AG04449 (cell line): ENCODE measurements around the gene MST1R.

Experiments
- CTCF ChIA-PET: fragments of 350-600 bp; formaldehyde crosslinking; extraction: SDS; loops from one replicate; lab custom pipeline; 2021; ENCODE audit warnings: antibody characterized with exemption; lab: Yijun Ruan, JAX
- POLR2A ChIA-PET: fragments of 400-600, 350-600 bp; formaldehyde crosslinking; extraction: SDS; loops from one replicate; lab custom pipeline; 2020; ENCODE audit warnings: antibody characterized with exemption, inconsistent platforms; lab: Yijun Ruan, JAX
- DNase-seq: peaks from one replicate; pipeline ENCODE4 v3.0.0-alpha.2; 2010; ENCODE audit warnings: low read depth, low spot score
- H3K4me3 ChIP-seq: 2 replicates; pipeline ENCODE4 v1.5.1; 2011; ENCODE audit warnings: low read depth, mild to moderate bottlenecking, control low read depth, low read length
- CTCF ChIP-seq: IDR thresholded peaks from one replicate; pipeline ENCODE4 v1.5.1; 2011; ENCODE audit warnings: mild to moderate bottlenecking, moderate library complexity, low read length, control low read depth, inconsistent platforms; ENCODE audit not compliant: insufficient read depth; ENCODE audit errors: missing control alignments

Gene MST1R

GRCh38 chr3:49845694-49846093 lies 58.0 kb downstream of the MST1R start:
- DNase-seq, result no peak
- CTCF ChIA-PET, result interaction anchor here (0.7 to 2.5 kb wide), 4 partner anchors 10 to 306 kb away, joined by 3 to 24 read pairs (median 4); partner anchors contain the start of gene INKA1
- no peak for TF ChIP-seq CTCF
- POLR2A ChIA-PET, result no interaction called here
- no peak overlapping the region for H3K4me3 ChIP-seq

GRCh38 chr3:49844464-49845183 lies 59.0 kb downstream of the MST1R start:
- TF ChIP-seq CTCF, result no peak
- ChIA-PET POLR2A (no interaction called here), CTCF (interaction anchor here (0.8 to 2.5 kb wide), 3 partner anchors 9 to 305 kb away, joined by 4 to 24 read pairs (median 5); partner anchors contain the start of gene INKA1)
- H3K4me3 ChIP-seq, result no peak overlapping the region
- no peak for DNase-seq

GRCh38 chr3:49842843-49843517 lies 60.7 kb downstream of the MST1R start:
- ChIA-PET POLR2A (no interaction called here), CTCF (interaction anchor here (0.6 to 19.5 kb wide), 7 partner anchors 9 to 304 kb away, joined by 3 to 507 read pairs (median 12); partner anchors contain the start of genes CDHR4, INKA1 and TRAIP)
- no peak for TF ChIP-seq CTCF
- no peak for DNase-seq
- no peak overlapping the region for H3K4me3 ChIP-seq

- DNase-seq, result no peak
- H3K4me3 ChIP-seq, result no peak overlapping the region
- TF ChIP-seq CTCF, result no peak
- ChIA-PET POLR2A (no interaction called here), CTCF (interaction anchor here (1.0 to 19.5 kb wide), 15 partner anchors 8 to 347 kb away, joined by 3 to 507 read pairs (median 8); partner anchors contain the start of genes CDHR4, INKA1, IP6K1 and TRAIP)
Observed at GRCh38 chr3:49841806-49842205, 61.9 kb downstream of the MST1R start.

- POLR2A ChIA-PET, result interaction anchor here (0.9 kb wide), 1 partner anchor 38 kb away, joined by 4 read pairs; the partner anchor contains the start of gene INKA1
- H3K4me3 ChIP-seq, result no peak overlapping the region
- DNase-seq, result no peak
- CTCF ChIA-PET, result interaction anchor here (1.0 to 19.5 kb wide), 14 partner anchors 7 to 348 kb away, joined by 3 to 507 read pairs (median 10); partner anchors contain the start of genes CDHR4, INKA1, IP6K1 and TRAIP
- TF ChIP-seq CTCF, result peak; percentile 46
Observed at GRCh38 chr3:49841126-49841696, 62.5 kb downstream of the MST1R start.
